K562 (cell line): ENCODE measurements around the gene ARHGEF4. TPM values are rescaled to one million over a fixed set of nuclear protein-coding genes. Genes with fewer than 3 reads are reported as not detected.

Experiments
- ATAC-seq: fragments of 200-7000 bp; cut with Tn5 transposase; 3 replicates; pipeline ENCODE4 v1.9.1; 2020; ENCODE audit warnings: moderate library complexity
- BruUV-seq: library from RNA; stranded (reverse); fragments of 400-500 nt; replicated peaks from 2 replicates; lab custom pipeline; 2021; lab: Mats Ljungman, UMichigan
- CTCF ChIA-PET: fragments of 300-600 bp; formaldehyde crosslinking; extraction: SDS; loops from one replicate; lab custom pipeline; 2021; ENCODE audit warnings: low intra/inter-chr PET ratio; lab: Yijun Ruan, JAX
- POLR2A ChIA-PET: fragments of 300-600, 350-650 bp; sonication (Branson Sonifier 250); formaldehyde crosslinking; extraction: SDS; loops from one replicate; lab custom pipeline; 2021; ENCODE audit warnings: antibody characterized with exemption, inconsistent platforms; lab: Yijun Ruan, JAX
- DNase-seq, 4 experiments: peaks; one replicate each; pipeline versions ENCODE4 v3.0.0 to v3.0.0-alpha.2; 2011 to 2018; ENCODE audit warnings: low spot score in 3 of 4, mixed read lengths in 3 of 4; ENCODE audit errors: extremely low read depth in 1 of 4
- FAIRE-seq: peaks from 2 replicates; lab custom pipeline; 2011; peaks lifted over from hg19 to GRCh38; lab: Jason Lieb, UNC
- H2AFZ ChIP-seq: 2 replicates; pipeline ENCODE4 v1.6.0; 2011; ENCODE audit warnings: low read depth, low read length, control low read depth, inconsistent platforms
- H3K27ac ChIP-seq: fragments of 200-600 bp; 3 replicates; pipeline ENCODE4 v1.8.0; 2011; ENCODE audit warnings: low read depth, mild to moderate bottlenecking, control low read depth, inconsistent platforms, low read length, moderate library complexity, mixed read lengths; ENCODE audit errors: extremely low read depth
- H3K27me3 ChIP-seq, 2 experiments: fragments of 300-600 bp in 1 of 2; 2 replicates in 1 of 2; 3 replicates in 1 of 2; pipeline versions ENCODE4 v1.6.0 to v1.8.0; 2011; ENCODE audit warnings: inconsistent platforms in 2 of 2, low read length in 2 of 2, mild to moderate bottlenecking in 1 of 2, mixed read lengths in 1 of 2, moderate library complexity in 1 of 2; ENCODE audit not compliant: control insufficient read depth in 2 of 2, insufficient read depth in 2 of 2
- H3K36me3 ChIP-seq: fragments of 300-600 bp; 3 replicates; pipeline ENCODE4 v1.8.0; 2011; ENCODE audit warnings: mild to moderate bottlenecking, low read length, inconsistent platforms; ENCODE audit not compliant: control insufficient read depth, insufficient read depth
- H3K4me1 ChIP-seq, 2 experiments: fragments of 200-600 bp in 1 of 2; replicated peaks in 1 of 2; 2 replicates in 1 of 2; 3 replicates in 1 of 2; pipeline versions ENCODE4 v1.5.1 to v1.8.0; 2011; ENCODE audit warnings: inconsistent platforms in 2 of 2, low read length in 2 of 2, mild to moderate bottlenecking in 1 of 2, mixed read lengths in 1 of 2, moderate library complexity in 1 of 2; ENCODE audit not compliant: control insufficient read depth in 2 of 2, insufficient read depth in 2 of 2
- H3K4me2 ChIP-seq: 2 replicates; pipeline ENCODE4 v1.6.1; 2011; ENCODE audit warnings: low read length, control low read depth, inconsistent platforms, mixed read lengths; ENCODE audit not compliant: insufficient read depth
- H3K4me3 ChIP-seq: fragments of 200-600 bp; sonication (generic), shearing (Covaris generic); 2 replicates; pipeline ENCODE4 v1.5.1; 2016; ENCODE audit warnings: control low read depth, inconsistent platforms
- H3K79me2 ChIP-seq: fragments of 200-600 bp; 3 replicates; pipeline ENCODE4 v1.8.0; 2011; ENCODE audit warnings: low read length, inconsistent platforms; ENCODE audit not compliant: control insufficient read depth, insufficient read depth
- H3K9ac ChIP-seq, 2 experiments: 2 replicates each; pipeline versions ENCODE4 v1.6.0 to v1.6.1; 2011; ENCODE audit warnings: low read depth in 2 of 2, low read length in 2 of 2, control low read depth in 1 of 2, inconsistent platforms in 1 of 2, mild to moderate bottlenecking in 1 of 2, mixed read lengths in 1 of 2; ENCODE audit not compliant: insufficient read depth in 1 of 2
- H3K9me1 ChIP-seq: one replicate; pipeline ENCODE4 v1.6.0; 2011; ENCODE audit warnings: inconsistent platforms, mild to moderate bottlenecking, low read length, moderate library complexity; ENCODE audit not compliant: control insufficient read depth, insufficient read depth
- H3K9me3 ChIP-seq: replicated peaks from 2 replicates; pipeline ENCODE4 v1.5.1; 2011; ENCODE audit warnings: low read depth, low read length, inconsistent platforms; ENCODE audit not compliant: control insufficient read depth, insufficient read depth
- H4K20me1 ChIP-seq: replicated peaks from 2 replicates; pipeline ENCODE4 v1.6.1; 2011; ENCODE audit warnings: low read length, inconsistent platforms, mixed read lengths; ENCODE audit not compliant: control insufficient read depth, insufficient read depth
- MCM3 ChIP-seq: fragments of 450-650 bp; IDR thresholded peaks from 2 replicates; pipeline ENCODE4 v1.6.1; 2016
- PRDM10 ChIP-seq: fragments of 450-650 bp; IDR thresholded peaks from 2 replicates; pipeline ENCODE4 v1.6.1; 2018; ENCODE audit not compliant: partially characterized antibody
- WGBS: fragments of 100-300 bp; shearing (Covaris generic); methylation state at CpG from one replicate; pipeline ENCODE4 v1.1.6; 2016; ENCODE audit warnings: low coverage, mixed read lengths; ENCODE audit not compliant: insufficient coverage; ENCODE audit errors: missing lambda C conversion rate; 5-methylcytosine and 5-hydroxymethylcytosine counted together
- in situ Hi-C: fragments of 300-500 bp; cut with MboI; formaldehyde crosslinking; loops from 4 replicates; pipeline ENCODE4 v1.15.0; 2018; ENCODE audit warnings: inconsistent platforms, mixed read lengths
- intact Hi-C: fragments of 100-400 bp; cut with micrococcal nuclease; formaldehyde crosslinking; loops from 2 replicates; pipeline ENCODE4 v1.14.2; 2022
- polyA plus RNA-seq, 8 experiments: library from polyadenylated mRNA; depleted of rRNA in 4 of 8; stranded (reverse) in 5 of 8; unstranded in 3 of 8; fragments of >200 nt; fragmentation: Nextera tagmentation in 2 of 8; fragmentation: Illumina TruSeq in 1 of 8; extraction: Ambion mirVana in 2 of 8; extraction: Trizol in 1 of 8; gene quantifications; 2 replicates each; pipeline versions ENCODE4 v1.2.1 to v1.2.3, GENCODE V29; 2011 to 2014; ENCODE audit warnings: inconsistent platforms in 1 of 8, missing spikeins in 1 of 8
- total RNA-seq, 7 experiments: library from RNA; depleted of rRNA in 6 of 7; stranded (reverse); fragments of >200 nt in 6 of 7; fragmentation: Illumina TruSeq in 2 of 7; extraction: Trizol in 2 of 7; gene quantifications; 2 replicates each; pipeline versions ENCODE4 v1.2.1 to v1.2.3, GENCODE V29; 2011 to 2021; ENCODE audit warnings: low replicate concordance in 1 of 7

ARHGEF4 gene
- total and polyA plus RNA-seq, 9 of the 15 experiments (the other 6 are each of a cell fraction or from before 2014, with no cell fraction given), result not detected

GRCh38 chr2:130887643-130888042, 50.9 kb downstream of the ARHGEF4 start:
- Histone ChIP-seq H2AFZ (no peak overlapping the region), H3K9ac (no peak overlapping the region), H3K4me3 (no peak overlapping the region), H3K27ac (no peak overlapping the region), H3K4me2 (no peak overlapping the region), H3K9me1 (no peaks in the 10 kb centered on the region), H3K79me2 (no peaks in the 10 kb centered on the region), H3K9me3 (no peaks in the 10 kb centered on the region), H3K4me1 (no peaks in the 10 kb centered on the region), H3K36me3 (no peaks in the 10 kb centered on the region), H4K20me1 (no peaks in the 10 kb centered on the region), H3K27me3 (peaks cover 12 to 28% of the 10 kb centered on the region in 2 experiments; a peak in 3 of 5 replicates)
- no TSS peak for BruUV-seq
- FAIRE-seq, result no peak
- DNase-seq, result no peak
- intact Hi-C loops, result no loop called here
- in situ Hi-C loops, result no loop called here
- 0% methylated on average over 6 of the region's 6 CpGs for WGBS
- no peak for ATAC-seq
- ChIA-PET POLR2A (no interaction called here), CTCF (no interaction called here)
- TF ChIP-seq PRDM10, result no peak
- TF ChIP-seq MCM3, result no peak
- TF ChIP-seq, all 486 proteins: peak for 0
